Mononuclear cell (primary cell): ENCODE results near the gene SEMA3E. TPM values are rescaled to one million over a fixed set of nuclear protein-coding genes. Genes with fewer than 3 reads are reported as not detected.

Experiments
- H3K27me3 ChIP-seq: 2 replicates; pipeline ENCODE4 v1.6.0; 2011; ENCODE audit warnings: low read length, control low read depth; ENCODE audit not compliant: insufficient read depth
- H3K4me1 ChIP-seq: 2 replicates; pipeline ENCODE4 v1.5.1; 2011; ENCODE audit warnings: mild to moderate bottlenecking, low read length, control low read depth; ENCODE audit not compliant: insufficient read depth
- H3K4me3 ChIP-seq: 2 replicates; pipeline ENCODE4 v1.5.1; 2011; ENCODE audit warnings: mild to moderate bottlenecking, low read length, moderate library complexity
- H3K9me3 ChIP-seq: 2 replicates; pipeline ENCODE4 v1.5.1; 2011; ENCODE audit warnings: low read depth, mild to moderate bottlenecking, control low read depth, low read length
- total RNA-seq: library from RNA; depleted of rRNA; stranded (reverse); fragments of >200 nt; gene quantifications from one replicate; pipeline ENCODE4 v1.2.3, GENCODE V29; 2012

SEMA3E gene
- total RNA-seq, 1 donor, result not detected

GRCh38 chr7:83550100-83550499 lies 98.8 kb downstream of the SEMA3E start:
- no peaks in the 10 kb centered on the region for H3K4me1 ChIP-seq

GRCh38 chr7:83548250-83548649 lies 100.7 kb downstream of the SEMA3E start:
- Histone ChIP-seq H3K4me3 (no peak overlapping the region), H3K4me1 (no peaks in the 10 kb centered on the region), H3K27me3 (no peaks in the 10 kb centered on the region), H3K9me3 (no peaks in the 10 kb centered on the region)

More at GRCh38 chr7:83550100-83550499, 98.8 kb downstream of the SEMA3E start:
- Histone ChIP-seq H3K9me3 (no peaks in the 10 kb centered on the region), H3K4me3 (no peak overlapping the region), H3K27me3 (no peaks in the 10 kb centered on the region)

GRCh38 chr7:83547526-83547925 lies 101.4 kb downstream of the SEMA3E start:
- no peaks in the 10 kb centered on the region for H3K9me3 ChIP-seq
- no peaks in the 10 kb centered on the region for H3K4me1 ChIP-seq
- H3K27me3 ChIP-seq, result no peaks in the 10 kb centered on the region
- H3K4me3 ChIP-seq, result no peak overlapping the region

GRCh38 chr7:83546586-83546985 lies 102.4 kb downstream of the SEMA3E start:
- H3K27me3 ChIP-seq, result no peaks in the 10 kb centered on the region
- no peaks in the 10 kb centered on the region for H3K9me3 ChIP-seq
- no peak overlapping the region for H3K4me3 ChIP-seq
- H3K4me1 ChIP-seq, result no peaks in the 10 kb centered on the region

- H3K4me1 ChIP-seq, result no peaks in the 10 kb centered on the region
- no peaks in the 10 kb centered on the region for H3K27me3 ChIP-seq
- H3K4me3 ChIP-seq, result no peak overlapping the region
- no peaks in the 10 kb centered on the region for H3K9me3 ChIP-seq
These were observed 107.6 kb downstream of the SEMA3E start for GRCh38 chr7:83541187-83541960.

GRCh38 chr7:83534488-83534887 lies 114.5 kb downstream of the SEMA3E start:
- Histone ChIP-seq H3K9me3 (no peaks in the 10 kb centered on the region), H3K4me1 (no peaks in the 10 kb centered on the region), H3K27me3 (no peaks in the 10 kb centered on the region), H3K4me3 (no peak overlapping the region)

- Histone ChIP-seq H3K4me1 (no peaks in the 10 kb centered on the region), H3K9me3 (no peaks in the 10 kb centered on the region), H3K27me3 (no peaks in the 10 kb centered on the region), H3K4me3 (no peak overlapping the region)
These were observed 116.7 kb downstream of the SEMA3E start for GRCh38 chr7:83532219-83532618.

- Histone ChIP-seq H3K27me3 (no peaks in the 10 kb centered on the region), H3K4me1 (no peaks in the 10 kb centered on the region), H3K4me3 (no peak overlapping the region), H3K9me3 (no peaks in the 10 kb centered on the region)
These were observed 117.2 kb downstream of the SEMA3E start for GRCh38 chr7:83531766-83532165.

GRCh38 chr7:83528925-83529423 lies 120.0 kb downstream of the SEMA3E start:
- Histone ChIP-seq H3K9me3 (no peaks in the 10 kb centered on the region), H3K4me1 (no peaks in the 10 kb centered on the region), H3K27me3 (no peaks in the 10 kb centered on the region), H3K4me3 (no peak overlapping the region)

GRCh38 chr7:83524277-83525075 lies 124.5 kb downstream of the SEMA3E start:
- Histone ChIP-seq H3K4me3 (no peak overlapping the region), H3K4me1 (no peaks in the 10 kb centered on the region), H3K27me3 (no peaks in the 10 kb centered on the region), H3K9me3 (no peaks in the 10 kb centered on the region)

- Histone ChIP-seq H3K4me1 (no peaks in the 10 kb centered on the region), H3K9me3 (no peaks in the 10 kb centered on the region), H3K27me3 (no peaks in the 10 kb centered on the region), H3K4me3 (no peak overlapping the region)
These were observed 128.2 kb downstream of the SEMA3E start for GRCh38 chr7:83520726-83521125.

- Histone ChIP-seq H3K4me3 (no peak overlapping the region), H3K9me3 (no peaks in the 10 kb centered on the region), H3K4me1 (no peaks in the 10 kb centered on the region), H3K27me3 (no peaks in the 10 kb centered on the region)
These were observed 129.7 kb downstream of the SEMA3E start for GRCh38 chr7:83519240-83519639.

GRCh38 chr7:83517035-83517700 lies 131.8 kb downstream of the SEMA3E start:
- Histone ChIP-seq H3K4me3 (no peak overlapping the region), H3K4me1 (no peaks in the 10 kb centered on the region), H3K27me3 (no peaks in the 10 kb centered on the region)

GRCh38 chr7:83514977-83515376 lies 134.0 kb downstream of the SEMA3E start:
- no peaks in the 10 kb centered on the region for H3K9me3 ChIP-seq
- H3K4me1 ChIP-seq, result no peaks in the 10 kb centered on the region
- no peaks in the 10 kb centered on the region for H3K27me3 ChIP-seq
- no peak overlapping the region for H3K4me3 ChIP-seq

More at GRCh38 chr7:83517035-83517700, 131.8 kb downstream of the SEMA3E start:
- H3K9me3 ChIP-seq, result no peaks in the 10 kb centered on the region
